Panc1 (cell line): ENCODE measurements around the gene SETMAR. TPM values are rescaled to one million over a fixed set of nuclear protein-coding genes. Genes with fewer than 3 reads are reported as not detected.
A peak's percentile ranks its signal among the peaks of the same experiment; 100 is the strongest.

Experiments used
- ATAC-seq: fragments of 200-7000 bp; cut with Tn5 transposase; 2 replicates; pipeline ENCODE4 v1.9.1; 2020; ENCODE audit warnings: mild to moderate bottlenecking, moderate library complexity
- BruUV-seq: library from RNA; stranded (reverse); fragments of 400-500 nt; replicated peaks from 2 replicates; lab custom pipeline; 2021; lab: Mats Ljungman, UMichigan
- CTCF ChIA-PET: fragments of 300-600 bp; sonication (Branson Sonifier 250); formaldehyde crosslinking; loops from one replicate; lab custom pipeline; 2022; ENCODE audit warnings: antibody characterized with exemption; lab: Charles Lee
- POLR2A ChIA-PET: fragments of 300-600 bp; sonication (Branson Sonifier 250); formaldehyde crosslinking; loops from one replicate; lab custom pipeline; 2022; ENCODE audit warnings: antibody characterized with exemption; lab: Charles Lee
- DNase-seq: peaks from one replicate; pipeline ENCODE4 v3.0.0-alpha.2; 2010; ENCODE audit warnings: low read depth, low spot score
- H3K27ac ChIP-seq: 2 replicates; pipeline ENCODE4 v1.5.1; 2011; ENCODE audit warnings: mild to moderate bottlenecking, low read length, inconsistent platforms
- H3K27me3 ChIP-seq: fragments of 200-500 bp; sonication (Bioruptor generic); 2 replicates; pipeline ENCODE4 v1.6.0; 2014; ENCODE audit warnings: low read length, inconsistent platforms; ENCODE audit not compliant: control insufficient read depth, insufficient read depth
- H3K36me3 ChIP-seq: fragments of 200-500 bp; sonication (Bioruptor generic); 2 replicates; pipeline ENCODE4 v1.5.1; 2014; ENCODE audit warnings: inconsistent platforms, mild to moderate bottlenecking, low read length, moderate library complexity; ENCODE audit not compliant: control insufficient read depth, insufficient read depth
- H3K4me1 ChIP-seq: 2 replicates; pipeline ENCODE4 v1.5.1; 2011; ENCODE audit warnings: inconsistent platforms, mild to moderate bottlenecking, low read length, moderate library complexity; ENCODE audit not compliant: control insufficient read depth, insufficient read depth
- H3K4me3 ChIP-seq, 2 experiments: 2 replicates each; pipeline ENCODE4 v1.5.1; 2011 to 2012; ENCODE audit warnings: low read depth in 2 of 2, low read length in 2 of 2, mild to moderate bottlenecking in 2 of 2, inconsistent platforms in 1 of 2, moderate library complexity in 1 of 2
- H3K9me3 ChIP-seq: fragments of 200-500 bp; sonication (Bioruptor generic); 2 replicates; pipeline ENCODE4 v1.5.1; 2014; ENCODE audit warnings: low read depth, mild to moderate bottlenecking, inconsistent platforms, low read length, moderate library complexity; ENCODE audit not compliant: control insufficient read depth, insufficient read depth
- POLR2AphosphoS5 ChIP-seq: IDR thresholded peaks from 2 replicates; pipeline ENCODE4 v1.6.1; 2012; ENCODE audit warnings: mild to moderate bottlenecking, low read depth, low read length, moderate library complexity
- SIN3A ChIP-seq: IDR thresholded peaks from 2 replicates; pipeline ENCODE4 v1.6.1; 2012; ENCODE audit warnings: low read depth, mild to moderate bottlenecking, low read length, moderate library complexity, borderline replicate concordance; ENCODE audit not compliant: insufficient read depth
- TCF7L2 ChIP-seq: IDR thresholded peaks from 2 replicates; pipeline ENCODE4 v1.6.1; 2011; ENCODE audit warnings: mild to moderate bottlenecking, low read depth, low read length, inconsistent platforms
- in situ Hi-C: cut with HindIII; loops from 2 replicates; pipeline ENCODE4 v1.10.0; 2016; ENCODE audit warnings: low sequenced_read_pairs, low pct_unique_long_range_greater_than_20kb
- intact Hi-C: fragments of 100-400 bp; cut with micrococcal nuclease; formaldehyde crosslinking; loops from one replicate; pipeline ENCODE4 v1.10.0; 2022; ENCODE audit not compliant: unreplicated experiment
- total RNA-seq: library from RNA; stranded (reverse); gene quantifications from one replicate; pipeline ENCODE4 v1.2.1, GENCODE V29; 2021; ENCODE audit not compliant: unreplicated experiment
- TF ChIP-seq, protein P1 (sequence below), 2 experiments: IDR thresholded peaks; 2 replicates each; pipeline ENCODE4 v1.6.1; 2011 to 2012; ENCODE audit warnings: low read depth in 2 of 2, control low read depth in 1 of 2, low read length in 1 of 2, mild to moderate bottlenecking in 1 of 2, moderate library complexity in 1 of 2; ENCODE audit not compliant: insufficient read depth in 1 of 2
- TF ChIP-seq, protein P2 (sequence below): fragments of 450-650 bp; IDR thresholded peaks from 2 replicates; pipeline ENCODE4 v1.5.1; 2017; ENCODE audit warnings: mild to moderate bottlenecking

SETMAR gene
- total RNA-seq, 1 experiment from 2014 or later, result 9.6 TPM

DNA sequence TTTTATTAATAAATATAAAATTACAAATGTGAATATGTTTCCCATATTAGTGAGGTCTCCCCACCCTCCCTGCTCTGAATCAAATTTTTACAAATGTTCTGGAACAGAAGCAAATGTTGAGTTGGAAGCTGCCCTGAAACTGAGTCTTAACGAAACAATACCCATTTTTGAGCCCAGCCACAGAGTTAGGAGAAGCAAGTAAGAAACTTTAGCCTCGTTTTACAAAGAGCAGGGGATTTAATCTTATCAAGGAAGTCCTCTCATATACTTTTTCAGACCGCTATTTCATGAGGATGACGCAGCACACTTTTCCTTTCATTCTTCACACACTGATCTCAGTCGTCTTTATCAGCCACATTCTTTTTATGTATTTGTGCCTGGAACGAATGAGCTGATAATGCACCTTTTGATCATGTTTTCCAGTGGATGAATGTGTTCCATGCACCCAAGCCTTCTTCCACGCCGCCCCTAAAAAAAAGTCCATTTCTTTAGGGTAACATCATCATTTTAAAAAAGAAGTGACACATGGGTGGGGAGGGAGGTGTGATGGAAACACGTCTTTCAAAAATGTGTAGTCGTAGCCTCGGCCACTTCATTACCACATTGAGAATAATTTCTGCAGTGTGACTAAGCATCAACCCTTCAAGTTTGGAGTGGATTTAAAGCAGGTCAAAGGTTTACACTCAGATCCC, 48.1 kb downstream of the SETMAR start:
- no peaks in the 10 kb centered on the region for H3K4me1 ChIP-seq
- in situ Hi-C loops, result no loop called here
- H3K4me3 ChIP-seq, result peak overlapping the region in 1 of 2 experiments; percentile 20; a peak in 2 of 4 replicates
- no peak overlapping the region for H3K27ac ChIP-seq
- H3K9me3 ChIP-seq, result no peaks in the 10 kb centered on the region
- no peak for DNase-seq
- ChIA-PET CTCF (interaction anchor here (0.6 to 1.9 kb wide), 5 partner anchors 142 to 282 kb away, joined by 3 to 13 read pairs (median 4); partner anchors contain the start of gene ITPR1), POLR2A (no interaction called here)
- H3K36me3 ChIP-seq, result no peaks in the 10 kb centered on the region
- BruUV-seq, result no TSS peak
- TF ChIP-seq, protein P1, sequence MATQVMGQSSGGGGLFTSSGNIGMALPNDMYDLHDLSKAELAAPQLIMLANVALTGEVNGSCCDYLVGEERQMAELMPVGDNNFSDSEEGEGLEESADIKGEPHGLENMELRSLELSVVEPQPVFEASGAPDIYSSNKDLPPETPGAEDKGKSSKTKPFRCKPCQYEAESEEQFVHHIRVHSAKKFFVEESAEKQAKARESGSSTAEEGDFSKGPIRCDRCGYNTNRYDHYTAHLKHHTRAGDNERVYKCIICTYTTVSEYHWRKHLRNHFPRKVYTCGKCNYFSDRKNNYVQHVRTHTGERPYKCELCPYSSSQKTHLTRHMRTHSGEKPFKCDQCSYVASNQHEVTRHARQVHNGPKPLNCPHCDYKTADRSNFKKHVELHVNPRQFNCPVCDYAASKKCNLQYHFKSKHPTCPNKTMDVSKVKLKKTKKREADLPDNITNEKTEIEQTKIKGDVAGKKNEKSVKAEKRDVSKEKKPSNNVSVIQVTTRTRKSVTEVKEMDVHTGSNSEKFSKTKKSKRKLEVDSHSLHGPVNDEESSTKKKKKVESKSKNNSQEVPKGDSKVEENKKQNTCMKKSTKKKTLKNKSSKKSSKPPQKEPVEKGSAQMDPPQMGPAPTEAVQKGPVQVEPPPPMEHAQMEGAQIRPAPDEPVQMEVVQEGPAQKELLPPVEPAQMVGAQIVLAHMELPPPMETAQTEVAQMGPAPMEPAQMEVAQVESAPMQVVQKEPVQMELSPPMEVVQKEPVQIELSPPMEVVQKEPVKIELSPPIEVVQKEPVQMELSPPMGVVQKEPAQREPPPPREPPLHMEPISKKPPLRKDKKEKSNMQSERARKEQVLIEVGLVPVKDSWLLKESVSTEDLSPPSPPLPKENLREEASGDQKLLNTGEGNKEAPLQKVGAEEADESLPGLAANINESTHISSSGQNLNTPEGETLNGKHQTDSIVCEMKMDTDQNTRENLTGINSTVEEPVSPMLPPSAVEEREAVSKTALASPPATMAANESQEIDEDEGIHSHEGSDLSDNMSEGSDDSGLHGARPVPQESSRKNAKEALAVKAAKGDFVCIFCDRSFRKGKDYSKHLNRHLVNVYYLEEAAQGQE (IDR thresholded peaks at IDR 0.05; ENCODE audit: insufficient read depth in 1 of 2, low read depth in 2 of 2, low read length in 1 of 2), result no peak
- TF ChIP-seq, protein P2, sequence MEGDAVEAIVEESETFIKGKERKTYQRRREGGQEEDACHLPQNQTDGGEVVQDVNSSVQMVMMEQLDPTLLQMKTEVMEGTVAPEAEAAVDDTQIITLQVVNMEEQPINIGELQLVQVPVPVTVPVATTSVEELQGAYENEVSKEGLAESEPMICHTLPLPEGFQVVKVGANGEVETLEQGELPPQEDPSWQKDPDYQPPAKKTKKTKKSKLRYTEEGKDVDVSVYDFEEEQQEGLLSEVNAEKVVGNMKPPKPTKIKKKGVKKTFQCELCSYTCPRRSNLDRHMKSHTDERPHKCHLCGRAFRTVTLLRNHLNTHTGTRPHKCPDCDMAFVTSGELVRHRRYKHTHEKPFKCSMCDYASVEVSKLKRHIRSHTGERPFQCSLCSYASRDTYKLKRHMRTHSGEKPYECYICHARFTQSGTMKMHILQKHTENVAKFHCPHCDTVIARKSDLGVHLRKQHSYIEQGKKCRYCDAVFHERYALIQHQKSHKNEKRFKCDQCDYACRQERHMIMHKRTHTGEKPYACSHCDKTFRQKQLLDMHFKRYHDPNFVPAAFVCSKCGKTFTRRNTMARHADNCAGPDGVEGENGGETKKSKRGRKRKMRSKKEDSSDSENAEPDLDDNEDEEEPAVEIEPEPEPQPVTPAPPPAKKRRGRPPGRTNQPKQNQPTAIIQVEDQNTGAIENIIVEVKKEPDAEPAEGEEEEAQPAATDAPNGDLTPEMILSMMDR, result peak; percentile 40
- intact Hi-C loops, result no loop called here
- no peaks in the 10 kb centered on the region for H3K27me3 ChIP-seq
- no peak for ATAC-seq

DNA sequence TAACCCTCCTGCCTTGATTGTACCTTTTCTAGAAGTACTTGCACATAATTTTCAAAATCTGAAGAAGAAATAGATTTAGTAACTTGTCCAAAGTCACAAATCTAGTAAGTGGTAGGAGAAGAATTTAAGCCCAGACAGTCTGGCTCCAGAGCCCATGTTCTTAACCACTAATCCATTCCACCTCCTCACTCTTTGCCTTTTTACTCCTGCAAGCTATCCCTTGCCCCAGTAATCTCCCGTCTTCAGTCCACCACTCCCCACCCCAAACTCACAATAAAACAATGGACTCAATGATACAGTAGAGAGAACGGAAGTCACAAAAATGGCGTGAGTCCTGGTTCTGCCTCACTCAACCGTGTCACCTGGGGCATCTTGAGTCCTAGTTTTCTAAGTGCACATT, 48.7 kb downstream of the SETMAR start:
- in situ Hi-C loops, result no loop called here

More for the DNA sequence above, 48.7 kb downstream of the SETMAR start:
- POLR2A ChIA-PET, result no interaction called here
- DNase-seq (no peak), ATAC-seq (no peak)
- TF ChIP-seq, protein P2, result no peak
- TF ChIP-seq, protein P1 (IDR thresholded peaks at IDR 0.05; ENCODE audit: insufficient read depth in 1 of 2, low read depth in 2 of 2, low read length in 1 of 2), result no peak
- TF ChIP-seq POLR2AphosphoS5 (no peak), TCF7L2 (no peak), SIN3A (no peak)
- Histone ChIP-seq H3K4me3 (no peak overlapping the region), H3K27ac (no peak overlapping the region), H3K9me3 (no peaks in the 10 kb centered on the region), H3K4me1 (no peaks in the 10 kb centered on the region), H3K27me3 (no peaks in the 10 kb centered on the region), H3K36me3 (no peaks in the 10 kb centered on the region)
- intact Hi-C loops, result no loop called here
- BruUV-seq, result no TSS peak
- CTCF ChIA-PET, result interaction anchor here (1.9 kb wide), 1 partner anchor 281 kb away, joined by 13 read pairs; no protein-coding TSS in a partner anchor
